Measurements from ENCODE around the gene CORO2A. TPM values are rescaled to one million over a fixed set of nuclear protein-coding genes. Genes with fewer than 3 reads are reported as not detected.

The CORO2A gene
- total and polyA plus RNA-seq, 2 of the 13 experiments (the other 11 are each of a cell fraction or from before 2014, with no cell fraction given) = 14.4 to 15.3 TPM

DNA sequence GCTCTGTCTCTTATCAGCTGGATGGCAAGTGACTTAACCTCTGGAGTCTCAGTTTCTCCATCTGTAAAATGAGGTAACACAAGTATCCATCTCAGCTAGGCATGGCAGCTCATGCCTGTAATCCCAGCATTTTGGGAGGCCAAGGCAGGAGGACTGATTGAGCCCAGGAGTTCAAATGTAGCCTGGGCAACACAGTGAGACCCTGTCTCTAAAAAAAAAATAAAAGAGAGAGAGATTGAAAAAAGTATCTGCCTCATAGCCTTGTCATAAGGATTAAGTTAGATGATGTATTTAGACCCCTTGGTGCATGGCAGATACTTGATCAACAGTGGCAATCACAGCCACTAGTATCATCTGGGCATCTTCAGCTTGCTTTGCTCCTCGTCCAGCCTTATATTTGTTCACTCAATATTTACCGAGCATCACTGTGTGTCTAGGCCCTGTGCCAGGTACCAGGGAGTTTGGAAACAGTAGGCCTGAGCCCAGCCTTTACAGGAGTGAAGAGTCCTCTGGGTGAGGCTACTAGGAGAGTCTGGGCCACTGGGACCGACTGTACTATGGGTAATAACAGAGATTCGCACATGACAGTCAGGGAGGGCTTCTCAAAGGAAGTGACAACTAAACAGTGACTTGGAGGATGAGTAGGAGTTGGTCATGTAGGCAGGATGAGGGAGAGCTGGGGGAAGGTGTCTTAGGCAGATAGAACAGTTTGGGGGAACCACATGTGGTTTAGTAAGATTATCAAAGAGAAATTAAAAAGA is 34.2 kb downstream of the CORO2A start (continued):
- TF ChIP-seq, protein P1, sequence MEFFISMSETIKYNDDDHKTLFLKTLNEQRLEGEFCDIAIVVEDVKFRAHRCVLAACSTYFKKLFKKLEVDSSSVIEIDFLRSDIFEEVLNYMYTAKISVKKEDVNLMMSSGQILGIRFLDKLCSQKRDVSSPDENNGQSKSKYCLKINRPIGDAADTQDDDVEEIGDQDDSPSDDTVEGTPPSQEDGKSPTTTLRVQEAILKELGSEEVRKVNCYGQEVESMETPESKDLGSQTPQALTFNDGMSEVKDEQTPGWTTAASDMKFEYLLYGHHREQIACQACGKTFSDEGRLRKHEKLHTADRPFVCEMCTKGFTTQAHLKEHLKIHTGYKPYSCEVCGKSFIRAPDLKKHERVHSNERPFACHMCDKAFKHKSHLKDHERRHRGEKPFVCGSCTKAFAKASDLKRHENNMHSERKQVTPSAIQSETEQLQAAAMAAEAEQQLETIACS (CRISPR knock-in tag; IDR thresholded peaks at IDR 0.05) = no peak
- TF ChIP-seq ZNF720 (CRISPR knock-in tag; IDR thresholded peaks at IDR 0.05) = no peak
- TF ChIP-seq, protein P2, sequence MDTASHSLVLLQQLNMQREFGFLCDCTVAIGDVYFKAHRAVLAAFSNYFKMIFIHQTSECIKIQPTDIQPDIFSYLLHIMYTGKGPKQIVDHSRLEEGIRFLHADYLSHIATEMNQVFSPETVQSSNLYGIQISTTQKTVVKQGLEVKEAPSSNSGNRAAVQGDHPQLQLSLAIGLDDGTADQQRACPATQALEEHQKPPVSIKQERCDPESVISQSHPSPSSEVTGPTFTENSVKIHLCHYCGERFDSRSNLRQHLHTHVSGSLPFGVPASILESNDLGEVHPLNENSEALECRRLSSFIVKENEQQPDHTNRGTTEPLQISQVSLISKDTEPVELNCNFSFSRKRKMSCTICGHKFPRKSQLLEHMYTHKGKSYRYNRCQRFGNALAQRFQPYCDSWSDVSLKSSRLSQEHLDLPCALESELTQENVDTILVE (CRISPR knock-in tag; IDR thresholded peaks at IDR 0.05) = no peak
- TF ChIP-seq ZNF274 (CRISPR knock-in tag; IDR thresholded peaks at IDR 0.05) = no peak
- peak; percentile 86; the same call in 1 of the 2 replicates for TF ChIP-seq ZNF205 (CRISPR knock-in tag; IDR thresholded peaks at IDR 0.05)
- no peak for TF ChIP-seq HOXA9 (CRISPR knock-in tag; IDR thresholded peaks at IDR 0.05; ENCODE audit: borderline replicate concordance)
- TF ChIP-seq ZSCAN22 (CRISPR knock-in tag; IDR thresholded peaks at IDR 0.05) = no peak
- TF ChIP-seq GZF1 (CRISPR knock-in tag; IDR thresholded peaks at IDR 0.05) = 0 out of 2 replicates have a peak, but pooled peaks have one; percentile 35
- no peak for TF ChIP-seq DMAP1 (CRISPR knock-in tag; IDR thresholded peaks at IDR 0.05)
- no peak for TF ChIP-seq ZNF17 (CRISPR knock-in tag; IDR thresholded peaks at IDR 0.05)
- TF ChIP-seq, protein P3, sequence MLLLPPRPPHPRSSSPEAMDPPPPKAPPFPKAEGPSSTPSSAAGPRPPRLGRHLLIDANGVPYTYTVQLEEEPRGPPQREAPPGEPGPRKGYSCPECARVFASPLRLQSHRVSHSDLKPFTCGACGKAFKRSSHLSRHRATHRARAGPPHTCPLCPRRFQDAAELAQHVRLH (CRISPR knock-in tag; IDR thresholded peaks at IDR 0.05; ENCODE audit: borderline replicate concordance, low read depth) = 0 out of 2 replicates have a peak, but pooled peaks have one; percentile 26
- 0 out of 2 replicates have a peak, but pooled peaks have one; percentile 35 for TF ChIP-seq ZSCAN25 (CRISPR knock-in tag; IDR thresholded peaks at IDR 0.05)
- TF ChIP-seq BCL6 (CRISPR knock-in tag; IDR thresholded peaks at IDR 0.05) = peak; percentile 73
- TF ChIP-seq, protein P4, sequence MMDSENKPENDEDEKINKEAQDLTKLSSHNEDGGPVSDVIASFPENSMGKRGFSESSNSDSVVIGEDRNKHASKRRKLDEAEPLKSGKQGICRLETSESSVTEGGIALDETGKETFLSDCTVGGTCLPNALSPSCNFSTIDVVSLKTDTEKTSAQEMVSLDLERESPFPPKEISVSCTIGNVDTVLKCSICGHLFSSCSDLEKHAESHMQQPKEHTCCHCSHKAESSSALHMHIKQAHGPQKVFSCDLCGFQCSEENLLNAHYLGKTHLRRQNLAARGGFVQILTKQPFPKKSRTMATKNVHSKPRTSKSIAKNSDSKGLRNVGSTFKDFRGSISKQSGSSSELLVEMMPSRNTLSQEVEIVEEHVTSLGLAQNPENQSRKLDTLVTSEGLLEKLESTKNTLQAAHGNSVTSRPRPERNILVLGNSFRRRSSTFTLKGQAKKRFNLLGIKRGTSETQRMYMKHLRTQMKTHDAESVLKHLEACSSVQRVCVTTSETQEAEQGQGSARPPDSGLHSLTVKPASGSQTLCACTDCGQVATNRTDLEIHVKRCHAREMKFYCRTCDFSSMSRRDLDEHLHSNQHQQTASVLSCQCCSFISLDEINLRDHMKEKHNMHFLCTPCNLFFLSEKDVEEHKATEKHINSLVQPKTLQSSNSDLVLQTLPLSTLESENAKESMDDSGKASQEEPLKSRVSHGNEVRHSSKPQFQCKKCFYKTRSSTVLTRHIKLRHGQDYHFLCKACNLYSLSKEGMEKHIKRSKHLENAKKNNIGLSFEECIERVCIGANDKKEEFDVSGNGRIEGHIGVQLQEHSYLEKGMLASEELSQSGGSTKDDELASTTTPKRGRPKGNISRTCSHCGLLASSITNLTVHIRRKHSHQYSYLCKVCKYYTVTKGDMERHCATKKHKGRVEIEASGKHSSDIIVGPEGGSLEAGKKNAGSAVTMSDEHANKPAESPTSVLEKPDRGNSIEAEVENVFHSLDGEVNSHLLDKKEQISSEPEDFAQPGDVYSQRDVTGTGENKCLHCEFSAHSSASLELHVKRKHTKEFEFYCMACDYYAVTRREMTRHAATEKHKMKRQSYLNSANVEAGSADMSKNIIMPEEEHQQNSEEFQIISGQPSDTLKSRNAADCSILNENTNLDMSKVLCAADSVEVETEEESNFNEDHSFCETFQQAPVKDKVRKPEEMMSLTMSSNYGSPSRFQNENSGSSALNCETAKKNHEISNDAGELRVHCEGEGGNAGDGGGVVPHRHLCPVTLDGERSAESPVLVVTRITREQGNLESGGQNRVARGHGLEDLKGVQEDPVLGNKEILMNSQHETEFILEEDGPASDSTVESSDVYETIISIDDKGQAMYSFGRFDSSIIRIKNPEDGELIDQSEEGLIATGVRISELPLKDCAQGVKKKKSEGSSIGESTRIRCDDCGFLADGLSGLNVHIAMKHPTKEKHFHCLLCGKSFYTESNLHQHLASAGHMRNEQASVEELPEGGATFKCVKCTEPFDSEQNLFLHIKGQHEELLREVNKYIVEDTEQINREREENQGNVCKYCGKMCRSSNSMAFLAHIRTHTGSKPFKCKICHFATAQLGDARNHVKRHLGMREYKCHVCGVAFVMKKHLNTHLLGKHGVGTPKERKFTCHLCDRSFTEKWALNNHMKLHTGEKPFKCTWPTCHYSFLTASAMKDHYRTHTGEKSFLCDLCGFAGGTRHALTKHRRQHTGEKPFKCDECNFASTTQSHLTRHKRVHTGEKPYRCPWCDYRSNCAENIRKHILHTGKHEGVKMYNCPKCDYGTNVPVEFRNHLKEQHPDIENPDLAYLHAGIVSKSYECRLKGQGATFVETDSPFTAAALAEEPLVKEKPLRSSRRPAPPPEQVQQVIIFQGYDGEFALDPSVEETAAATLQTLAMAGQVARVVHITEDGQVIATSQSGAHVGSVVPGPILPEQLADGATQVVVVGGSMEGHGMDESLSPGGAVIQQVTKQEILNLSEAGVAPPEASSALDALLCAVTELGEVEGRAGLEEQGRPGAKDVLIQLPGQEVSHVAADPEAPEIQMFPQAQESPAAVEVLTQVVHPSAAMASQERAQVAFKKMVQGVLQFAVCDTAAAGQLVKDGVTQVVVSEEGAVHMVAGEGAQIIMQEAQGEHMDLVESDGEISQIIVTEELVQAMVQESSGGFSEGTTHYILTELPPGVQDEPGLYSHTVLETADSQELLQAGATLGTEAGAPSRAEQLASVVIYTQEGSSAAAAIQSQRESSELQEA (CRISPR knock-in tag; IDR thresholded peaks at IDR 0.05; ENCODE audit: not compliant biosample characterization) = no peak
- TF ChIP-seq ZFP37 (CRISPR knock-in tag; IDR thresholded peaks at IDR 0.05; ENCODE audit: borderline replicate concordance) = no peak
- no peak for TF ChIP-seq ZFAT (CRISPR knock-in tag; conservative IDR thresholded peaks at IDR 0.05)
- peak; percentile 58; the same call in 1 of the 2 replicates for TF ChIP-seq HDAC1 (CRISPR knock-in tag; IDR thresholded peaks at IDR 0.05)
- TF ChIP-seq ZNF614 (CRISPR knock-in tag; IDR thresholded peaks at IDR 0.05; ENCODE audit: borderline replicate concordance) = peak; percentile 42; the same call in 1 of the 2 replicates
- no peak for TF ChIP-seq RBFOX2 (IDR thresholded peaks at IDR 0.05; ENCODE audit: low read depth, low read length)
- peak; percentile 79 for TF ChIP-seq ZFY (CRISPR knock-in tag; IDR thresholded peaks at IDR 0.05)

Measured in HepG2 (cell line).